ENCODE data around the gene MAML2.

The MAML2 gene

DNA sequence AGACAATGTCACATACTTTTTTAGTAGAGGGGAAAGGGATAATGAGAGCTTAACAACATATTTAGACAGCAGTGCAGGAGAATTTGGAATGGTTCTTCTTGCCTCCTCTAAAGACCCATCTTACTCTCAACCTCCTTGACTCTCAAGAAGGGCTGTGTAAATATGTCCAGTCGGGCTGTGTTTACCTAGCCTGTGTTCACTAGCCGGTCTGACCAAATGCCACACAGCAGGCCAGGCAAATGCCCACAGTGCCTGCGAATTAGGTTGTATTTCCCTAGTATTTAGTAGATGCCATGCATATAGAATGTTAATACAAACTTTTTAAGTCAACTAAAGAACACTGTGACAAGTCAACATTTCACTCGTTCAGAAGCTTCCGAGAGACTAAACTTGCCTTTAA, 367.7 kb downstream of the MAML2 start:
- H3K36me3 ChIP-seq (ENCODE audit: insufficient read depth, low read length): peaks cover 8% of the 10 kb centered on the region
- ATAC-seq (ENCODE audit: insufficient read depth, low read depth) (no peak), DNase-seq (no peak)
- H3K27ac ChIP-seq (ENCODE audit: low read length): no peak overlapping the region
- TF ChIP-seq, protein P1, sequence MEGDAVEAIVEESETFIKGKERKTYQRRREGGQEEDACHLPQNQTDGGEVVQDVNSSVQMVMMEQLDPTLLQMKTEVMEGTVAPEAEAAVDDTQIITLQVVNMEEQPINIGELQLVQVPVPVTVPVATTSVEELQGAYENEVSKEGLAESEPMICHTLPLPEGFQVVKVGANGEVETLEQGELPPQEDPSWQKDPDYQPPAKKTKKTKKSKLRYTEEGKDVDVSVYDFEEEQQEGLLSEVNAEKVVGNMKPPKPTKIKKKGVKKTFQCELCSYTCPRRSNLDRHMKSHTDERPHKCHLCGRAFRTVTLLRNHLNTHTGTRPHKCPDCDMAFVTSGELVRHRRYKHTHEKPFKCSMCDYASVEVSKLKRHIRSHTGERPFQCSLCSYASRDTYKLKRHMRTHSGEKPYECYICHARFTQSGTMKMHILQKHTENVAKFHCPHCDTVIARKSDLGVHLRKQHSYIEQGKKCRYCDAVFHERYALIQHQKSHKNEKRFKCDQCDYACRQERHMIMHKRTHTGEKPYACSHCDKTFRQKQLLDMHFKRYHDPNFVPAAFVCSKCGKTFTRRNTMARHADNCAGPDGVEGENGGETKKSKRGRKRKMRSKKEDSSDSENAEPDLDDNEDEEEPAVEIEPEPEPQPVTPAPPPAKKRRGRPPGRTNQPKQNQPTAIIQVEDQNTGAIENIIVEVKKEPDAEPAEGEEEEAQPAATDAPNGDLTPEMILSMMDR (IDR thresholded peaks at IDR 0.05; ENCODE audit: borderline replicate concordance, extremely low read depth, low read length, poor library complexity, severe bottlenecking): no peak
- TF ChIP-seq EZH2 (IDR thresholded peaks at IDR 0.05; ENCODE audit: borderline replicate concordance, low read depth, low read length, severe bottlenecking): no peak
- H3K4me3 ChIP-seq (ENCODE audit: low read depth in 1 of 2, low read length in 2 of 2): no peak overlapping the region
- no peak overlapping the region for H3K4me2 ChIP-seq (ENCODE audit: insufficient read depth, low read length)
- H2AFZ ChIP-seq (ENCODE audit: low read depth, low read length): no peak overlapping the region
- no peaks in the 10 kb centered on the region for H3K79me2 ChIP-seq (ENCODE audit: insufficient read depth, low read length)
- H3K9me3 ChIP-seq (ENCODE audit: insufficient read depth, low read length, severe bottlenecking): no peaks in the 10 kb centered on the region
- no peaks in the 10 kb centered on the region for H4K20me1 ChIP-seq (ENCODE audit: insufficient read depth, low read length)
- H3K9ac ChIP-seq (ENCODE audit: low read depth, low read length): no peak overlapping the region
- H3K4me1 ChIP-seq (ENCODE audit: insufficient read depth, low read length): no peaks in the 10 kb centered on the region
- H3K27me3 ChIP-seq (ENCODE audit: insufficient read depth, low read length, poor library complexity): no peaks in the 10 kb centered on the region

DNA sequence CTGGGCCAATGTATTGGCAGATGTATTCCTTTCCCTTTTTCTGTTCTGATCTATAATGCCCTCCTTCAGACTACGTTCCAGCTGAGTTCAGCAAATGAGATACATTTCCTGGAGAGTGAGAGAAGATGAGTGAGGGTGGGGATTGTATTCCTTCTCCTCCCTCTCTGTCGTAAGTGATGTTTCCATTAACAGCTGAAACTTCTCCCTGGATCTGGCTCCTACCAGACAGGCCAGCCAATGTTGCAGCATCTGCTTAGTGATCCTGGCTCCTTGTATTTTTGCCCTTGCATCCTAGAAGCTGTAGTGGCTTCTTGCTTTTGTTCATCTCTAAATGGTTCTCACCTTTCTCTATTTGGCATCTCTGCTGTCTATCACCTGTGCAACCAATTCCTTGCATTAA, 370.9 kb downstream of the MAML2 start:
- no peaks in the 10 kb centered on the region for H3K27me3 ChIP-seq (ENCODE audit: insufficient read depth, low read length, poor library complexity)
- no peaks in the 10 kb centered on the region for H3K79me2 ChIP-seq (ENCODE audit: insufficient read depth, low read length)
- H3K4me3 ChIP-seq (ENCODE audit: low read depth in 1 of 2, low read length in 2 of 2): no peak overlapping the region
- DNase-seq (no peak), ATAC-seq (ENCODE audit: insufficient read depth, low read depth) (no peak)
- H3K27ac ChIP-seq (ENCODE audit: low read length): no peak overlapping the region
- no peak for TF ChIP-seq EZH2 (IDR thresholded peaks at IDR 0.05; ENCODE audit: borderline replicate concordance, low read depth, low read length, severe bottlenecking)
- TF ChIP-seq, protein P1 (IDR thresholded peaks at IDR 0.05; ENCODE audit: borderline replicate concordance, extremely low read depth, low read length, poor library complexity, severe bottlenecking): no peak
- no peak overlapping the region for H3K9ac ChIP-seq (ENCODE audit: low read depth, low read length)
- H2AFZ ChIP-seq (ENCODE audit: low read depth, low read length): no peak overlapping the region
- no peaks in the 10 kb centered on the region for H4K20me1 ChIP-seq (ENCODE audit: insufficient read depth, low read length)
- no peaks in the 10 kb centered on the region for H3K4me1 ChIP-seq (ENCODE audit: insufficient read depth, low read length)
- H3K4me2 ChIP-seq (ENCODE audit: insufficient read depth, low read length): no peak overlapping the region
- H3K36me3 ChIP-seq (ENCODE audit: insufficient read depth, low read length): no peaks in the 10 kb centered on the region
- no peaks in the 10 kb centered on the region for H3K9me3 ChIP-seq (ENCODE audit: insufficient read depth, low read length, severe bottlenecking)

DNA sequence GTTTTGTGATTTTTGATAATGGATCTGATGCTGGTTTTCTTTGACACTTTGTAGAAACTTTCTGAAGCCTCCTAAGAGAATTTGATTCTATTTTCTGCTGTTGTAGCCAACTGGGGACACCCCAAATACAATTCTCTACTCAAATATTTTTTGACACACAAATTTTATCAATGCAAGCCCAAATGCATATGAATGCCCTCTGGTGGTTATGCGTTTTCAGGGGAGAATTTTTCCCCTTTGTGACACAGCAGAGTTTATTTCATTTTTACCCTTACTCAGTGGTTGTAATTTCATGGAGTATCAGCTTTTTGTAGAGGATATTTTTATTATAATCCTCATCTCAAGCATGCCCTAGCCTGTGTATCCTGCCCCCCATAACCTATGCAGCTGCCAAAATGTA, 374.4 kb downstream of the MAML2 start:
- no peaks in the 10 kb centered on the region for H3K27me3 ChIP-seq (ENCODE audit: insufficient read depth, low read length, poor library complexity)
- no peak for DNase-seq

More for the DNA sequence above, 374.4 kb downstream of the MAML2 start:
- Histone ChIP-seq H3K9ac (ENCODE audit: low read depth, low read length) (no peak overlapping the region), H3K79me2 (ENCODE audit: insufficient read depth, low read length) (no peaks in the 10 kb centered on the region), H3K36me3 (ENCODE audit: insufficient read depth, low read length) (no peaks in the 10 kb centered on the region), H3K4me3 (ENCODE audit: low read depth in 1 of 2, low read length in 2 of 2) (no peak overlapping the region), H4K20me1 (ENCODE audit: insufficient read depth, low read length) (no peaks in the 10 kb centered on the region), H3K4me2 (ENCODE audit: insufficient read depth, low read length) (no peak overlapping the region), H3K27ac (ENCODE audit: low read length) (no peak overlapping the region), H3K4me1 (ENCODE audit: insufficient read depth, low read length) (no peaks in the 10 kb centered on the region), H2AFZ (ENCODE audit: low read depth, low read length) (no peak overlapping the region), H3K9me3 (ENCODE audit: insufficient read depth, low read length, severe bottlenecking) (no peaks in the 10 kb centered on the region)
- no peak for ATAC-seq (ENCODE audit: insufficient read depth, low read depth)
- TF ChIP-seq, protein P1 (IDR thresholded peaks at IDR 0.05; ENCODE audit: borderline replicate concordance, extremely low read depth, low read length, poor library complexity, severe bottlenecking): peak; percentile 45
- TF ChIP-seq EZH2 (IDR thresholded peaks at IDR 0.05; ENCODE audit: borderline replicate concordance, low read depth, low read length, severe bottlenecking): no peak

Measured in DND-41 (cell line).